Lower leg skin (tissue), 3 donors: ENCODE data around the gene AMMECR1L.

Experiments used
- POLR2A ChIP-seq, 2 donors: fragments of 450-650 bp; IDR thresholded peaks; one replicate each; pipeline ENCODE4 v1.6.1; 2016 to 2017; ENCODE audit warnings: antibody characterized with exemption in 2 of 2, mild to moderate bottlenecking in 1 of 2, moderate library complexity in 1 of 2
- TF ChIP-seq, protein P1 (sequence below), 3 donors: fragments of 450-650 bp; IDR thresholded peaks; one replicate each; pipeline ENCODE4 v1.5.1; 2016; ENCODE audit warnings: antibody characterized with exemption in 3 of 3, mild to moderate bottlenecking in 3 of 3, moderate library complexity in 2 of 3

DNA sequence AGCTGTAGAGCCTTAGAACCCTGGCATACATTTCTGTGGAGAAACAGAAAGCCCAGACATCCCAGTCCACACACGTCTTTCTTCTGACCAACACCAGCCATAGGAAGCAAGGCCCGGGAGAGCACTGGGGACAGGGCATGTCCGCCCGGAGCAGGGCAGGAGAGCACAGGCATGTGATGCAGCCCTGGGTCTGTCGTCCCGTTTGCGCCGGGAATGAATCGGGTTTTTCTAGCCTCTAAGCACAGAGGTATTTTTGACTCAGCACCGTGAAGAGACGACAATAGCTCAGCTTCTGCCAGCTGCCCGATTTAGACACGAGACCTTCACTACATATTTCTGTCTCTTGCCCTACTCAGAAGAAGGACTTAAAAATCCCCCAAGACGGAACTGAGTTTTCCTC is 7.3 kb upstream of the AMMECR1L start:
- TF ChIP-seq, protein P1, sequence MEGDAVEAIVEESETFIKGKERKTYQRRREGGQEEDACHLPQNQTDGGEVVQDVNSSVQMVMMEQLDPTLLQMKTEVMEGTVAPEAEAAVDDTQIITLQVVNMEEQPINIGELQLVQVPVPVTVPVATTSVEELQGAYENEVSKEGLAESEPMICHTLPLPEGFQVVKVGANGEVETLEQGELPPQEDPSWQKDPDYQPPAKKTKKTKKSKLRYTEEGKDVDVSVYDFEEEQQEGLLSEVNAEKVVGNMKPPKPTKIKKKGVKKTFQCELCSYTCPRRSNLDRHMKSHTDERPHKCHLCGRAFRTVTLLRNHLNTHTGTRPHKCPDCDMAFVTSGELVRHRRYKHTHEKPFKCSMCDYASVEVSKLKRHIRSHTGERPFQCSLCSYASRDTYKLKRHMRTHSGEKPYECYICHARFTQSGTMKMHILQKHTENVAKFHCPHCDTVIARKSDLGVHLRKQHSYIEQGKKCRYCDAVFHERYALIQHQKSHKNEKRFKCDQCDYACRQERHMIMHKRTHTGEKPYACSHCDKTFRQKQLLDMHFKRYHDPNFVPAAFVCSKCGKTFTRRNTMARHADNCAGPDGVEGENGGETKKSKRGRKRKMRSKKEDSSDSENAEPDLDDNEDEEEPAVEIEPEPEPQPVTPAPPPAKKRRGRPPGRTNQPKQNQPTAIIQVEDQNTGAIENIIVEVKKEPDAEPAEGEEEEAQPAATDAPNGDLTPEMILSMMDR (IDR thresholded peaks at IDR 0.05) = no peak
- no peak for TF ChIP-seq POLR2A (IDR thresholded peaks at IDR 0.05)
